Stimulated activated CD4-positive, alpha-beta T cell treated with anti-CD3 and anti-CD28 coated beads, Interleukin-1b, Interleukin-23, amount 100 ng/mL, for 48 hours (primary cell): ENCODE data around the gene SEPTIN2.
"Not testable (repeated sequence)": the region's sequence is repeated elsewhere in the genome, so short reads cannot be mapped to it uniquely, and the experiment has no call there.

Source experiments
- DNase-seq: peaks from one replicate; pipeline ENCODE4 v3.0.0-alpha.2; 2020

Gene SEPTIN2

GRCh38 chr2:241315093-241315878 lies 439 bp upstream of the SEPTIN2 start, which contains the start of gene HDLBP:
Gene HDLBP (minus strand): TSS chr2:241315672. CDS start chr2:241266869, 48,803 bp downstream.
- DNase-seq = peak; percentile 100

- no peak for DNase-seq
Observed at GRCh38 chr2:241316825-241317224, 1.1 kb downstream of the SEPTIN2 start.

GRCh38 chr2:241317391-241317790 lies 1.7 kb downstream of the SEPTIN2 start:
- no peak for DNase-seq

- not testable (repeated sequence) for DNase-seq
Observed at GRCh38 chr2:241318830-241319229, 3.1 kb downstream of the SEPTIN2 start.

- no peak for DNase-seq
Observed at GRCh38 chr2:241320394-241320793, 4.7 kb downstream of the SEPTIN2 start.

- DNase-seq = no peak
Observed at GRCh38 chr2:241321033-241321432, 5.3 kb downstream of the SEPTIN2 start.

- no peak for DNase-seq
Observed at GRCh38 chr2:241321886-241322285, 6.2 kb downstream of the SEPTIN2 start.

GRCh38 chr2:241323778-241324177 lies 8.1 kb downstream of the SEPTIN2 start:
- no peak for DNase-seq

GRCh38 chr2:241324775-241325174 lies 9.1 kb downstream of the SEPTIN2 start:
- no peak for DNase-seq

- DNase-seq = no peak
Observed at GRCh38 chr2:241325257-241325656, 9.5 kb downstream of the SEPTIN2 start.

GRCh38 chr2:241329669-241330615 lies 14.2 kb downstream of the SEPTIN2 start:
- DNase-seq = no peak

- DNase-seq = no peak
Observed at GRCh38 chr2:241330616-241330981, 14.9 kb downstream of the SEPTIN2 start.

GRCh38 chr2:241334813-241335212 lies 19.1 kb downstream of the SEPTIN2 start:
- no peak for DNase-seq

- DNase-seq = no peak
Observed at GRCh38 chr2:241339839-241340630, 24.3 kb downstream of the SEPTIN2 start.

- DNase-seq = no peak
Observed at GRCh38 chr2:241340631-241341163, 25.0 kb downstream of the SEPTIN2 start.

GRCh38 chr2:241344925-241345651 lies 29.4 kb downstream of the SEPTIN2 start:
- DNase-seq = no peak

- DNase-seq = no peak
Observed at GRCh38 chr2:241349941-241350340, 34.2 kb downstream of the SEPTIN2 start.

- DNase-seq = no peak
Observed at GRCh38 chr2:241350530-241350877, 34.8 kb downstream of the SEPTIN2 start.

- DNase-seq = no peak
Observed at GRCh38 chr2:241350878-241351639, 35.3 kb downstream of the SEPTIN2 start.

GRCh38 chr2:241351640-241352031 lies 35.9 kb downstream of the SEPTIN2 start:
- no peak for DNase-seq

- no peak for DNase-seq
Observed at GRCh38 chr2:241352227-241352626, 36.5 kb downstream of the SEPTIN2 start.
